SK-N-MC (cell line): ENCODE data around the gene ZNF775.

ENCODE experiments used
- EZH2 ChIP-seq: fragments of 200-600 bp; sonication (generic); IDR thresholded peaks from one replicate; pipeline ENCODE4 v1.6.1; 2017; ENCODE audit warnings: antibody characterized with exemption
- POLR2AphosphoS5 ChIP-seq: IDR thresholded peaks from 2 replicates; pipeline ENCODE4 v1.6.1; 2012; ENCODE audit warnings: mild to moderate bottlenecking, low read depth, low read length, borderline replicate concordance

DNA sequence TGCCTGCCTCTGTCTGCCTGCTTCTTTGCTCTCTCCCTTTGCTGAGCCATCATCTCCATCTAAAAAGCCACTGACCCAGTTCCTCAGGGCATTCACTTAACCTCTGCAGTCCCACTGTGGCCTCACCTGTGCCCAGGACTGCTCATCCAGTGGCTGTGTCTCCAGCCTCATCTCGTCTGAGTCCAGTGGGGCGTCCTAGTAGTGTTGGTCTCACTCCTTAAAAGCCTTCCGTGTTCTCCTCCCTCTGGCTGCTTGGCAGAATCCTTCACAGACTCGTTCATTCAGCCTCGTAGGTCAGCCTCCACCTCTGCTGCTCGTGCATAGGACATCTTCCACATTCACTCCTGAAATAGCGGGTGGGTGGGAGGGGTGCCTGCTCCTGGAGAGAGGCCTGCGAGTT, 45.0 kb upstream of the ZNF775 start:
- TF ChIP-seq POLR2AphosphoS5, result no peak
- TF ChIP-seq EZH2, result no peak
